Retinal pigment epithelial cell (primary cell): ENCODE measurements around the gene GCG.

Experiments
- DNase-seq: peaks from one replicate; pipeline ENCODE4 v3.0.0-alpha.2; 2010; ENCODE audit warnings: low read depth
- H3K4me3 ChIP-seq: 2 replicates; pipeline ENCODE4 v1.5.1; 2011; ENCODE audit warnings: mild to moderate bottlenecking, low read length, control low read depth, moderate library complexity
- CTCF ChIP-seq: conservative IDR thresholded peaks from 2 replicates; pipeline ENCODE4 v1.5.1; 2011; ENCODE audit warnings: low read depth, low read length, control low read depth, inconsistent platforms

GCG gene

GRCh38 chr2:162172802-162173370 is 20.8 kb upstream of the GCG start:
- DNase-seq = no peak
- TF ChIP-seq CTCF = no peak
- H3K4me3 ChIP-seq = no peak overlapping the region

GRCh38 chr2:162166745-162167144 is 14.7 kb upstream of the GCG start:
- TF ChIP-seq CTCF = no peak
- no peak for DNase-seq

GRCh38 chr2:162166174-162166573 is 14.1 kb upstream of the GCG start:
- DNase-seq = no peak
- no peak for TF ChIP-seq CTCF
- H3K4me3 ChIP-seq = no peak overlapping the region

More at GRCh38 chr2:162166745-162167144, 14.7 kb upstream of the GCG start:
- no peak overlapping the region for H3K4me3 ChIP-seq

GRCh38 chr2:162164802-162165201 is 12.8 kb upstream of the GCG start:
- H3K4me3 ChIP-seq = no peak overlapping the region
- DNase-seq = no peak
- TF ChIP-seq CTCF = no peak

GRCh38 chr2:162159446-162159845 is 7.4 kb upstream of the GCG start:
- H3K4me3 ChIP-seq = no peak overlapping the region
- DNase-seq = no peak
- TF ChIP-seq CTCF = no peak

- TF ChIP-seq CTCF = no peak
- no peak overlapping the region for H3K4me3 ChIP-seq
- no peak for DNase-seq
These were observed 4.1 kb upstream of the GCG start for GRCh38 chr2:162156149-162156548.

- no peak for DNase-seq
- H3K4me3 ChIP-seq = no peak overlapping the region
- TF ChIP-seq CTCF = peak; percentile 28
These were observed 3.0 kb upstream of the GCG start for GRCh38 chr2:162155093-162155492.
